ENCODE results near the gene NHERF1. TPM values are rescaled to one million over a fixed set of nuclear protein-coding genes. Genes with fewer than 3 reads are reported as not detected.

The NHERF1 gene
- total RNA-seq = 10 to 100 TPM; 70.8 to 77.6 TPM

- peak; percentile 93 for DNase-seq
- Mint-ChIP-seq H3K27me3 (ENCODE audit: low read depth) (no peaks in the 10 kb centered on the region), H3K4me3 (peak within 1 kb of the TSS; percentile 94), H3K4me1 (ENCODE audit: low read depth) (peaks cover 54% of the 10 kb centered on the region), H3K27ac (peak within 1 kb of the TSS; percentile 93), H3K36me3 (ENCODE audit: low read depth) (peaks cover 17% of the 10 kb centered on the region), H3K9me3 (no peaks in the 10 kb centered on the region)
- CTCF ChIA-PET = interaction anchor here (0.9 to 3.8 kb wide), 9 partner anchors 10 to 113 kb away, joined by 4 to 40 read pairs (median 12); partner anchors contain the start of gene RAB37
- intact Hi-C loops (cut with micrococcal nuclease) = loop anchor here (1.0 to 10.0 kb wide), 4 partner anchors 22 to 456 kb away; partner anchors contain the start of genes NAT9 and NUP85
Observed at GRCh38 chr17:74748529-74749278, at the start of gene NHERF1. Gene NHERF1, plus strand, starts transcription at chr17:74748628. Its CDS starts 219 bp downstream, at chr17:74748847.

GRCh38 chr17:74699236-74699635 lies 49.2 kb upstream of the NHERF1 start:
- H3K27ac Mint-ChIP-seq = no peak overlapping the region
- intact Hi-C loops (cut with micrococcal nuclease) = no loop called here
- no peak overlapping the region for H3K4me3 Mint-ChIP-seq
- DNase-seq = no peak
- CTCF ChIA-PET = no interaction called here
- peaks cover 2% of the 10 kb centered on the region for H3K9me3 Mint-ChIP-seq
- no peaks in the 10 kb centered on the region for H3K27me3 Mint-ChIP-seq (ENCODE audit: low read depth)
- H3K36me3 Mint-ChIP-seq (ENCODE audit: low read depth) = no peaks in the 10 kb centered on the region
- H3K4me1 Mint-ChIP-seq (ENCODE audit: low read depth) = no peaks in the 10 kb centered on the region

- intact Hi-C loops (cut with micrococcal nuclease) = no loop called here
Observed at GRCh38 chr17:74702116-74702871, 46.1 kb upstream of the NHERF1 start.

GRCh38 chr17:74703311-74703710 lies 45.1 kb upstream of the NHERF1 start:
- Mint-ChIP-seq H3K4me3 (no peak overlapping the region), H3K27me3 (ENCODE audit: low read depth) (no peaks in the 10 kb centered on the region), H3K36me3 (ENCODE audit: low read depth) (no peaks in the 10 kb centered on the region), H3K27ac (no peak overlapping the region), H3K4me1 (ENCODE audit: low read depth) (no peaks in the 10 kb centered on the region), H3K9me3 (no peaks in the 10 kb centered on the region)
- no peak for DNase-seq
- intact Hi-C loops (cut with micrococcal nuclease) = no loop called here
- CTCF ChIA-PET = interaction anchor here (1.6 to 1.8 kb wide), 2 partner anchors 34 to 88 kb away, joined by 5 read pairs; partner anchors contain the start of gene RAB37

More at GRCh38 chr17:74702116-74702871, 46.1 kb upstream of the NHERF1 start:
- no peak overlapping the region for H3K27ac Mint-ChIP-seq
- H3K9me3 Mint-ChIP-seq = no peaks in the 10 kb centered on the region
- CTCF ChIA-PET = interaction anchor here (1.3 to 1.8 kb wide), 3 partner anchors 35 to 89 kb away, joined by 5 to 6 read pairs (median 5); partner anchors contain the start of gene RAB37
- no peak for DNase-seq
- H3K4me3 Mint-ChIP-seq = no peak overlapping the region
- H3K4me1 Mint-ChIP-seq (ENCODE audit: low read depth) = no peaks in the 10 kb centered on the region
- H3K27me3 Mint-ChIP-seq (ENCODE audit: low read depth) = no peaks in the 10 kb centered on the region
- H3K36me3 Mint-ChIP-seq (ENCODE audit: low read depth) = no peaks in the 10 kb centered on the region

- DNase-seq = no peak
- H3K4me3 Mint-ChIP-seq = no peak overlapping the region
- intact Hi-C loops (cut with micrococcal nuclease) = no loop called here
- no peaks in the 10 kb centered on the region for H3K27me3 Mint-ChIP-seq (ENCODE audit: low read depth)
- H3K36me3 Mint-ChIP-seq (ENCODE audit: low read depth) = no peaks in the 10 kb centered on the region
- CTCF ChIA-PET = no interaction called here
- H3K27ac Mint-ChIP-seq = no peak overlapping the region
- H3K9me3 Mint-ChIP-seq = no peaks in the 10 kb centered on the region
- H3K4me1 Mint-ChIP-seq (ENCODE audit: low read depth) = no peaks in the 10 kb centered on the region
Observed at GRCh38 chr17:74704544-74704943, 43.9 kb upstream of the NHERF1 start.

GRCh38 chr17:74711058-74711824 lies 37.2 kb upstream of the NHERF1 start:
- no peak for DNase-seq
- intact Hi-C loops (cut with micrococcal nuclease) = no loop called here
- no peaks in the 10 kb centered on the region for H3K9me3 Mint-ChIP-seq
- H3K4me3 Mint-ChIP-seq = no peak overlapping the region
- no peak overlapping the region for H3K27ac Mint-ChIP-seq
- peaks cover 7% of the 10 kb centered on the region for H3K4me1 Mint-ChIP-seq (ENCODE audit: low read depth)
- H3K36me3 Mint-ChIP-seq (ENCODE audit: low read depth) = no peaks in the 10 kb centered on the region
- CTCF ChIA-PET = interaction anchor here (0.7 kb wide), 1 partner anchor 547 kb away, joined by 3 read pairs; no protein-coding TSS in a partner anchor
- H3K27me3 Mint-ChIP-seq (ENCODE audit: low read depth) = peaks cover 5% of the 10 kb centered on the region

- CTCF ChIA-PET = no interaction called here
- DNase-seq = no peak
- no peak overlapping the region for H3K27ac Mint-ChIP-seq
- intact Hi-C loops (cut with micrococcal nuclease) = no loop called here
- H3K4me3 Mint-ChIP-seq = no peak overlapping the region
- H3K27me3 Mint-ChIP-seq (ENCODE audit: low read depth) = peaks cover 5% of the 10 kb centered on the region
- no peaks in the 10 kb centered on the region for H3K36me3 Mint-ChIP-seq (ENCODE audit: low read depth)
- H3K4me1 Mint-ChIP-seq (ENCODE audit: low read depth) = peaks cover 7% of the 10 kb centered on the region
- no peaks in the 10 kb centered on the region for H3K9me3 Mint-ChIP-seq
Observed at GRCh38 chr17:74712301-74712700, 36.1 kb upstream of the NHERF1 start.

- Mint-ChIP-seq H3K4me3 (no peak within 1 kb of the TSS), H3K27me3 (ENCODE audit: low read depth) (peaks cover 5% of the 10 kb centered on the region), H3K9me3 (no peaks in the 10 kb centered on the region), H3K27ac (no peak within 1 kb of the TSS), H3K36me3 (ENCODE audit: low read depth) (no peaks in the 10 kb centered on the region), H3K4me1 (ENCODE audit: low read depth) (peaks cover 7% of the 10 kb centered on the region)
- intact Hi-C loops (cut with micrococcal nuclease) = no loop called here
- no peak for DNase-seq
- CTCF ChIA-PET = interaction anchor here (0.6 kb wide), 1 partner anchor 101 kb away, joined by 3 read pairs; no protein-coding TSS in a partner anchor
Observed at GRCh38 chr17:74712756-74713155, 35.7 kb upstream of the NHERF1 start, which contains the start of gene CD300LF. Gene CD300LF, minus strand, starts transcription at chr17:74712923. Its CDS starts 57 bp downstream, at chr17:74712866.

- no peaks in the 10 kb centered on the region for H3K9me3 Mint-ChIP-seq
- H3K4me1 Mint-ChIP-seq (ENCODE audit: low read depth) = peaks cover 7% of the 10 kb centered on the region
- H3K27me3 Mint-ChIP-seq (ENCODE audit: low read depth) = peaks cover 5% of the 10 kb centered on the region
- H3K36me3 Mint-ChIP-seq (ENCODE audit: low read depth) = no peaks in the 10 kb centered on the region
- no peak overlapping the region for H3K4me3 Mint-ChIP-seq
- no peak overlapping the region for H3K27ac Mint-ChIP-seq
- no peak for DNase-seq
- CTCF ChIA-PET = interaction anchor here (0.6 kb wide), 1 partner anchor 101 kb away, joined by 3 read pairs; no protein-coding TSS in a partner anchor
- intact Hi-C loops (cut with micrococcal nuclease) = no loop called here
Observed at GRCh38 chr17:74713171-74713755, 35.2 kb upstream of the NHERF1 start.

GRCh38 chr17:74715144-74715543 lies 33.3 kb upstream of the NHERF1 start:
- CTCF ChIA-PET = no interaction called here

GRCh38 chr17:74720506-74720905 lies 27.9 kb upstream of the NHERF1 start:
- DNase-seq = no peak
- no peaks in the 10 kb centered on the region for H3K9me3 Mint-ChIP-seq
- no peaks in the 10 kb centered on the region for H3K27me3 Mint-ChIP-seq (ENCODE audit: low read depth)
- no peaks in the 10 kb centered on the region for H3K4me1 Mint-ChIP-seq (ENCODE audit: low read depth)
- no peaks in the 10 kb centered on the region for H3K36me3 Mint-ChIP-seq (ENCODE audit: low read depth)
- CTCF ChIA-PET = no interaction called here
- H3K27ac Mint-ChIP-seq = no peak overlapping the region
- no peak overlapping the region for H3K4me3 Mint-ChIP-seq
- intact Hi-C loops (cut with micrococcal nuclease) = no loop called here

More at GRCh38 chr17:74715144-74715543, 33.3 kb upstream of the NHERF1 start:
- peaks cover 5% of the 10 kb centered on the region for H3K27me3 Mint-ChIP-seq (ENCODE audit: low read depth)
- no peak overlapping the region for H3K27ac Mint-ChIP-seq
- no peaks in the 10 kb centered on the region for H3K9me3 Mint-ChIP-seq
- H3K36me3 Mint-ChIP-seq (ENCODE audit: low read depth) = no peaks in the 10 kb centered on the region
- intact Hi-C loops (cut with micrococcal nuclease) = no loop called here
- no peak overlapping the region for H3K4me3 Mint-ChIP-seq
- no peak for DNase-seq
- H3K4me1 Mint-ChIP-seq (ENCODE audit: low read depth) = peaks cover 7% of the 10 kb centered on the region
